Endothelial cell of umbilical vein (primary cell): Measurements from ENCODE around the gene DLAT.
"Not testable (repeated sequence)": the region's sequence is repeated elsewhere in the genome, so short reads cannot be mapped to it uniquely, and the experiment has no call there.

ENCODE experiments used
- EZH2 ChIP-seq: IDR thresholded peaks from 2 replicates; pipeline ENCODE4 v1.6.1; 2012; ENCODE audit warnings: borderline replicate concordance, low read depth, mild to moderate bottlenecking, moderate library complexity, low read length, inconsistent platforms; ENCODE audit not compliant: severe bottlenecking
- FOS ChIP-seq: IDR thresholded peaks from 2 replicates; pipeline ENCODE4 v1.6.1; 2011; ENCODE audit warnings: mild to moderate bottlenecking, low read length, moderate library complexity, borderline replicate concordance; ENCODE audit not compliant: insufficient read depth
- GATA2 ChIP-seq: IDR thresholded peaks from 2 replicates; pipeline ENCODE4 v1.7.0; 2011; ENCODE audit warnings: low read depth, mild to moderate bottlenecking, moderate library complexity, mixed read lengths, low read length; ENCODE audit not compliant: insufficient read length, insufficient read depth
- JUN ChIP-seq: IDR thresholded peaks from 2 replicates; pipeline ENCODE4 v1.6.1; 2011; ENCODE audit warnings: borderline replicate concordance, low read depth; ENCODE audit not compliant: insufficient read length, insufficient read depth
- POLR2A ChIP-seq: IDR thresholded peaks from 2 replicates; pipeline ENCODE4 v1.6.1; 2012; ENCODE audit warnings: low read depth, mild to moderate bottlenecking, control low read depth, low read length
- POLR2AphosphoS5 ChIP-seq: IDR thresholded peaks from 2 replicates; pipeline ENCODE4 v1.6.1; 2012; ENCODE audit warnings: low read depth, mild to moderate bottlenecking, control low read depth, low read length, moderate library complexity; ENCODE audit not compliant: insufficient read depth
- TF ChIP-seq, protein P1 (sequence below), 2 donors: IDR thresholded peaks; 1 replicate in 1 of 2; 2 replicates in 1 of 2; pipeline ENCODE4 v1.5.1; 2011; ENCODE audit warnings: low read length in 2 of 2, mild to moderate bottlenecking in 2 of 2, moderate library complexity in 2 of 2, control low read depth in 1 of 2, inconsistent platforms in 1 of 2, low read depth in 1 of 2; ENCODE audit not compliant: insufficient read depth in 1 of 2; ENCODE audit errors: extremely low read depth in 1 of 2
- TF ChIP-seq, protein P2 (sequence below): IDR thresholded peaks from 2 replicates; pipeline ENCODE4 v1.6.1; 2011; ENCODE audit not compliant: insufficient read depth, insufficient read length

DNA sequence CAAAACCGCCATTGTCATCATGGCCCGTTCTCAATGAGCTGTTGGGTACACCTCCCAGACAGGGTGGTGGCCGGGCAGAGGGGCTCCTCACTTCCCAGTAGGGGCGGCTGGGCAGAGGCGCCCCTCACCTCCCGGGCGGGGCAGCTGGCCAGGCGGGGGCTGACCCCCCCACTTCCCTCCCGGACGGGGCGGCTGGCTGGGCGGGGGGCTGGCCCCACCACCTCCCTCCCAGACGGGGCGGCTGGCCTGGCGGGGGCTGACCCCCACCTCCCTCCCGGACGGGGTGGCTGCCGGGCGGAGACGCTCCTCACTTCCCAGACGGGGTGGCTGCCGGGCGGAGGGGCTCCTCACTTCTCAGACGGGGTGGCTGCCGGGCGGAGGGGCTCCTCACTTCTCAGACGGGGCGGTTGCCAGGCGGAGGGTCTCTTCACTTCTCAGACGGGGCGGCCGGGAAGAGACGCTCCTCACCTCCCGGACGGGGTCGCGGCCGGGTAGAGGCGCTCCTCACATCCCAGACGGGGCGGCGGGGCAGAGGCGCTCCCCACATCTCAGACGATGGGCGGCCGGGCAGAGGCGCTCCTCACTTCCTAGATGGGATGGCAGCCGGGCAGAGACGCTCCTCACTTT, 1.7 kb downstream of the DLAT start:
- TF ChIP-seq FOS, POLR2AphosphoS5, POLR2A, JUN, EZH2, GATA2: not testable (repeated sequence)
- TF ChIP-seq, protein P1, sequence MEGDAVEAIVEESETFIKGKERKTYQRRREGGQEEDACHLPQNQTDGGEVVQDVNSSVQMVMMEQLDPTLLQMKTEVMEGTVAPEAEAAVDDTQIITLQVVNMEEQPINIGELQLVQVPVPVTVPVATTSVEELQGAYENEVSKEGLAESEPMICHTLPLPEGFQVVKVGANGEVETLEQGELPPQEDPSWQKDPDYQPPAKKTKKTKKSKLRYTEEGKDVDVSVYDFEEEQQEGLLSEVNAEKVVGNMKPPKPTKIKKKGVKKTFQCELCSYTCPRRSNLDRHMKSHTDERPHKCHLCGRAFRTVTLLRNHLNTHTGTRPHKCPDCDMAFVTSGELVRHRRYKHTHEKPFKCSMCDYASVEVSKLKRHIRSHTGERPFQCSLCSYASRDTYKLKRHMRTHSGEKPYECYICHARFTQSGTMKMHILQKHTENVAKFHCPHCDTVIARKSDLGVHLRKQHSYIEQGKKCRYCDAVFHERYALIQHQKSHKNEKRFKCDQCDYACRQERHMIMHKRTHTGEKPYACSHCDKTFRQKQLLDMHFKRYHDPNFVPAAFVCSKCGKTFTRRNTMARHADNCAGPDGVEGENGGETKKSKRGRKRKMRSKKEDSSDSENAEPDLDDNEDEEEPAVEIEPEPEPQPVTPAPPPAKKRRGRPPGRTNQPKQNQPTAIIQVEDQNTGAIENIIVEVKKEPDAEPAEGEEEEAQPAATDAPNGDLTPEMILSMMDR (IDR thresholded peaks at IDR 0.05; ENCODE audit: extremely low read depth in 1 of 2, insufficient read depth in 1 of 2, low read depth in 1 of 2, low read length in 2 of 2), result not testable (repeated sequence)
- TF ChIP-seq, protein P2, sequence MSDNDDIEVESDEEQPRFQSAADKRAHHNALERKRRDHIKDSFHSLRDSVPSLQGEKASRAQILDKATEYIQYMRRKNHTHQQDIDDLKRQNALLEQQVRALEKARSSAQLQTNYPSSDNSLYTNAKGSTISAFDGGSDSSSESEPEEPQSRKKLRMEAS, result not testable (repeated sequence)
